Gastroesophageal sphincter (tissue), 3 donors: Measurements from ENCODE around the gene ZNRF3.
"Not testable (repeated sequence)": the region's sequence is repeated elsewhere in the genome, so short reads cannot be mapped to it uniquely, and the experiment has no call there.

Source experiments
- CTCF ChIP-seq, 4 experiments: fragments of 200-600 bp in 2 of 4; fragments of 450-650 bp in 2 of 4; sonication (generic) in 1 of 4; IDR thresholded peaks; one replicate each; pipeline ENCODE4 v1.5.1; 2017 to 2019; ENCODE audit warnings: antibody characterized with exemption in 4 of 4, mild to moderate bottlenecking in 2 of 4, moderate library complexity in 2 of 4
- EP300 ChIP-seq: sonication (generic); formaldehyde crosslinking; IDR thresholded peaks from one replicate; pipeline ENCODE4 v1.6.1; 2017; ENCODE audit warnings: antibody characterized with exemption, mild to moderate bottlenecking

GRCh38 chr22:28886679-28887078, 3.3 kb downstream of the ZNRF3 start:
- not testable (repeated sequence) for TF ChIP-seq CTCF (IDR thresholded peaks at IDR 0.05); EP300
